ENCODE data around the gene TOMT. TPM values are rescaled to one million over a fixed set of nuclear protein-coding genes. Genes with fewer than 3 reads are reported as not detected.
"Not testable (repeated sequence)": the region's sequence is repeated elsewhere in the genome, so short reads cannot be mapped to it uniquely, and the experiment has no call there.

TOMT gene
- total RNA-seq, 1 experiment from 2014 or later = not detected

- Histone ChIP-seq H3K79me2 (ENCODE audit: low read length) (no peaks in the 10 kb centered on the region), H3K4me2 (ENCODE audit: low read length) (no peak overlapping the region), H3K36me3 (ENCODE audit: low read depth, low read length) (no peaks in the 10 kb centered on the region), H3K9me3 (ENCODE audit: low read length) (no peaks in the 10 kb centered on the region), H3K4me3 (ENCODE audit: low read length) (no peak overlapping the region), H3K9me2 (replicated peaks; ENCODE audit: low read length) (no peaks in the 10 kb centered on the region), H4K20me1 (ENCODE audit: low read length) (no peaks in the 10 kb centered on the region), H3K27me3 (ENCODE audit: low read length) (no peaks in the 10 kb centered on the region), H3K27ac (ENCODE audit: low read length) (no peak overlapping the region), H3K4me1 (ENCODE audit: insufficient read depth, low read length) (peaks cover 18% of the 10 kb centered on the region; the same call in 1 of the 2 replicates), H2AFZ (ENCODE audit: low read length) (no peak overlapping the region), H3K9ac (ENCODE audit: low read length) (no peak overlapping the region), H3F3A (ENCODE audit: low read length, unreplicated experiment) (no peaks in the 10 kb centered on the region)
- intact Hi-C loops (cut with micrococcal nuclease) = loop anchor here (1.0 to 5.0 kb wide), 2 partner anchors 120 to 163 kb away; no protein-coding TSS in a partner anchor
- no peak for TF ChIP-seq EZH2phosphoT487 (IDR thresholded peaks at IDR 0.05; ENCODE audit: borderline replicate concordance, low read length)
- TF ChIP-seq EZH2 (IDR thresholded peaks at IDR 0.05; ENCODE audit: low read length, unreplicated experiment) = no peak
- no peak for TF ChIP-seq CTCF (conservative IDR thresholded peaks at IDR 0.05; ENCODE audit: low read depth, low read length)
- no TSS peak for BruUV-seq (replicated peaks)
- DNase-seq = peak; percentile 67
- ChIA-PET POLR2A (ENCODE audit: unreplicated experiment) (no interaction called here), CTCF (interaction anchor here (0.6 to 1.2 kb wide), 3 partner anchors 44 to 286 kb away, joined by 3 read pairs; no protein-coding TSS in a partner anchor)
- ATAC-seq = no peak
Measured at GRCh38 chr11:72144807-72145565, 39.3 kb downstream of the TOMT start.

GRCh38 chr11:72146625-72147024 is 40.9 kb downstream of the TOMT start:
- Histone ChIP-seq H3K27ac (ENCODE audit: low read length) (no peak overlapping the region), H3K4me3 (ENCODE audit: low read length) (no peak overlapping the region), H3K9me2 (replicated peaks; ENCODE audit: low read length) (no peaks in the 10 kb centered on the region), H3K27me3 (ENCODE audit: low read length) (no peaks in the 10 kb centered on the region), H3K9ac (ENCODE audit: low read length) (no peak overlapping the region), H3K79me2 (ENCODE audit: low read length) (no peaks in the 10 kb centered on the region), H2AFZ (ENCODE audit: low read length) (no peak overlapping the region), H3K4me2 (ENCODE audit: low read length) (no peak overlapping the region), H4K20me1 (ENCODE audit: low read length) (no peaks in the 10 kb centered on the region), H3K36me3 (ENCODE audit: low read depth, low read length) (no peaks in the 10 kb centered on the region), H3K9me3 (ENCODE audit: low read length) (no peaks in the 10 kb centered on the region), H3K4me1 (ENCODE audit: insufficient read depth, low read length) (peaks cover 10% of the 10 kb centered on the region; the same call in 1 of the 2 replicates), H3F3A (ENCODE audit: low read length, unreplicated experiment) (no peaks in the 10 kb centered on the region)
- no peak for ATAC-seq
- no peak for DNase-seq
- CTCF ChIA-PET = interaction anchor here (0.5 kb wide), 1 partner anchor 24 kb away, joined by 4 read pairs; no protein-coding TSS in a partner anchor
- no peak for TF ChIP-seq EZH2phosphoT487 (IDR thresholded peaks at IDR 0.05; ENCODE audit: borderline replicate concordance, low read length)
- TF ChIP-seq CTCF (conservative IDR thresholded peaks at IDR 0.05; ENCODE audit: low read depth, low read length) = no peak
- no peak for TF ChIP-seq EZH2 (IDR thresholded peaks at IDR 0.05; ENCODE audit: low read length, unreplicated experiment)
- no TSS peak for BruUV-seq (replicated peaks)
- intact Hi-C loops (cut with micrococcal nuclease) = no loop called here
- POLR2A ChIA-PET (ENCODE audit: unreplicated experiment) = no interaction called here

GRCh38 chr11:72150882-72151281 is 45.2 kb downstream of the TOMT start:
- no peaks in the 10 kb centered on the region for H3K9me2 ChIP-seq (replicated peaks; ENCODE audit: low read length)
- H3K4me2 ChIP-seq (ENCODE audit: low read length) = no peak overlapping the region
- no peaks in the 10 kb centered on the region for H3K36me3 ChIP-seq (ENCODE audit: low read depth, low read length)
- DNase-seq = no peak
- no peaks in the 10 kb centered on the region for H3K79me2 ChIP-seq (ENCODE audit: low read length)
- no peak overlapping the region for H3K9ac ChIP-seq (ENCODE audit: low read length)
- H3K27me3 ChIP-seq (ENCODE audit: low read length) = peaks cover 1% of the 10 kb centered on the region; the same call in 1 of the 2 replicates
- H3K9me3 ChIP-seq (ENCODE audit: low read length) = no peaks in the 10 kb centered on the region
- no peaks in the 10 kb centered on the region for H4K20me1 ChIP-seq (ENCODE audit: low read length)
- no peaks in the 10 kb centered on the region for H3F3A ChIP-seq (ENCODE audit: low read length, unreplicated experiment)
- BruUV-seq (replicated peaks) = no TSS peak
- intact Hi-C loops (cut with micrococcal nuclease) = no loop called here
- no peak for TF ChIP-seq CTCF (conservative IDR thresholded peaks at IDR 0.05; ENCODE audit: low read depth, low read length)
- TF ChIP-seq EZH2 (IDR thresholded peaks at IDR 0.05; ENCODE audit: low read length, unreplicated experiment) = no peak
- no peak for TF ChIP-seq EZH2phosphoT487 (IDR thresholded peaks at IDR 0.05; ENCODE audit: borderline replicate concordance, low read length)
- ATAC-seq = no peak
- no peaks in the 10 kb centered on the region for H3K4me1 ChIP-seq (ENCODE audit: insufficient read depth, low read length)
- H3K27ac ChIP-seq (ENCODE audit: low read length) = no peak overlapping the region
- H2AFZ ChIP-seq (ENCODE audit: low read length) = no peak overlapping the region
- ChIA-PET POLR2A (ENCODE audit: unreplicated experiment) (no interaction called here), CTCF (no interaction called here)
- no peak overlapping the region for H3K4me3 ChIP-seq (ENCODE audit: low read length)

- intact Hi-C loops (cut with micrococcal nuclease); POLR2A ChIA-PET (ENCODE audit: unreplicated experiment): not testable (repeated sequence)
- CTCF ChIA-PET = interaction anchor here (1.3 kb wide), 1 partner anchor 128 kb away, joined by 10 read pairs; no protein-coding TSS in a partner anchor
Measured at GRCh38 chr11:72153874-72154273, 48.1 kb downstream of the TOMT start.

More at GRCh38 chr11:72153874-72154273, 48.1 kb downstream of the TOMT start:
- not testable (repeated sequence) for H3K27me3 ChIP-seq (ENCODE audit: low read length); H4K20me1 ChIP-seq (ENCODE audit: low read length); H3K9me3 ChIP-seq (ENCODE audit: low read length); H3K79me2 ChIP-seq (ENCODE audit: low read length); H2AFZ ChIP-seq (ENCODE audit: low read length); ATAC-seq; H3K4me1 ChIP-seq (ENCODE audit: insufficient read depth, low read length); H3F3A ChIP-seq (ENCODE audit: low read length, unreplicated experiment); H3K9ac ChIP-seq (ENCODE audit: low read length); H3K4me2 ChIP-seq (ENCODE audit: low read length); H3K4me3 ChIP-seq (ENCODE audit: low read length); DNase-seq; BruUV-seq (replicated peaks); H3K36me3 ChIP-seq (ENCODE audit: low read depth, low read length); H3K9me2 ChIP-seq (replicated peaks; ENCODE audit: low read length); H3K27ac ChIP-seq (ENCODE audit: low read length)
